ENCODE results near the gene ZNF716.
"Not testable (repeated sequence)": the region's sequence is repeated elsewhere in the genome, so short reads cannot be mapped to it uniquely, and the experiment has no call there.

DNA sequence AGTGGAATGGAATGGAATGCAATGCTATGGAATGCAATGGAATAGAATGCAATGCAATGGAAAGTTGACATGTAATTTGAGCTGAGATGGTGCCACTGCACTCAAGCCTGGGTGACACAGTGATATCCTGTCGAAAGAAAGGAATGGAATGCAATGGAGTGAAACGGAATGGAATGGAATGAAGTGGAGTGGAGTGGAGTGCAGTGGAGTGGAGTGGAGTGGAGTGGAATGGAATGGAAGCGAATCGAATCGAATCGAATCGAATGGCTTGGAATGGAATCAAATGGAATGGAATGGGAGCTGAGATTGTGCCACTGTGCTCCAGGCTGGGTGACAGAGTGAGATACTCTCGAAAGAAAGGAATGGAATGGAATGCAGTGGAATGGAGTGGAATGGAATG, 45.1 kb downstream of the ZNF716 start:
- TF ChIP-seq EZH2 (IDR thresholded peaks at IDR 0.05; ENCODE audit: borderline replicate concordance, low read length): not testable (repeated sequence)
- TF ChIP-seq, protein P1, sequence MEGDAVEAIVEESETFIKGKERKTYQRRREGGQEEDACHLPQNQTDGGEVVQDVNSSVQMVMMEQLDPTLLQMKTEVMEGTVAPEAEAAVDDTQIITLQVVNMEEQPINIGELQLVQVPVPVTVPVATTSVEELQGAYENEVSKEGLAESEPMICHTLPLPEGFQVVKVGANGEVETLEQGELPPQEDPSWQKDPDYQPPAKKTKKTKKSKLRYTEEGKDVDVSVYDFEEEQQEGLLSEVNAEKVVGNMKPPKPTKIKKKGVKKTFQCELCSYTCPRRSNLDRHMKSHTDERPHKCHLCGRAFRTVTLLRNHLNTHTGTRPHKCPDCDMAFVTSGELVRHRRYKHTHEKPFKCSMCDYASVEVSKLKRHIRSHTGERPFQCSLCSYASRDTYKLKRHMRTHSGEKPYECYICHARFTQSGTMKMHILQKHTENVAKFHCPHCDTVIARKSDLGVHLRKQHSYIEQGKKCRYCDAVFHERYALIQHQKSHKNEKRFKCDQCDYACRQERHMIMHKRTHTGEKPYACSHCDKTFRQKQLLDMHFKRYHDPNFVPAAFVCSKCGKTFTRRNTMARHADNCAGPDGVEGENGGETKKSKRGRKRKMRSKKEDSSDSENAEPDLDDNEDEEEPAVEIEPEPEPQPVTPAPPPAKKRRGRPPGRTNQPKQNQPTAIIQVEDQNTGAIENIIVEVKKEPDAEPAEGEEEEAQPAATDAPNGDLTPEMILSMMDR (IDR thresholded peaks at IDR 0.05; ENCODE audit: low read length): not testable (repeated sequence)
